ENCODE data around the gene RNF111.
"Not testable (repeated sequence)": the region's sequence is repeated elsewhere in the genome, so short reads cannot be mapped to it uniquely, and the experiment has no call there.

The RNF111 gene

GRCh38 chr15:59140422-59141226, 153.2 kb downstream of the RNF111 start:
- DNase-seq: no peak

- DNase-seq: no peak
These were observed 155.8 kb downstream of the RNF111 start for GRCh38 chr15:59143281-59143680.

GRCh38 chr15:59144594-59144993, 157.1 kb downstream of the RNF111 start:
- DNase-seq: not testable (repeated sequence)

All from T1000 (cell line).